GM23338 (cell line): ENCODE data around the gene LPP. TPM values are rescaled to one million over a fixed set of nuclear protein-coding genes. Genes with fewer than 3 reads are reported as not detected.

Source experiments
- ATAC-seq: fragments of 200-7000 bp; cut with Tn5 transposase; 3 replicates; pipeline ENCODE4 v1.9.1; 2020
- DNase-seq: peaks from one replicate; pipeline ENCODE4 v3.0.0-alpha.2; 2015; ENCODE audit warnings: low spot score
- H2AFZ ChIP-seq: fragments of 200-600 bp; sonication (generic); 2 replicates; pipeline ENCODE4 v1.8.0; 2016; ENCODE audit warnings: antibody characterized with exemption, mild to moderate bottlenecking, moderate library complexity
- H3F3A ChIP-seq: fragments of 200-600 bp; sonication (generic); replicated peaks from 2 replicates; pipeline ENCODE4 v1.8.0; 2017; ENCODE audit warnings: antibody characterized with exemption, mixed run types, low read depth
- H3K27ac ChIP-seq: fragments of 200-600 bp; sonication (generic); 2 replicates; pipeline ENCODE4 v1.6.1; 2016; ENCODE audit warnings: low read depth
- H3K27me3 ChIP-seq: fragments of 200-600 bp; sonication (generic); 2 replicates; pipeline ENCODE4 v1.8.0; 2016; ENCODE audit warnings: mild to moderate bottlenecking, mixed run types, moderate library complexity; ENCODE audit not compliant: insufficient read depth
- H3K36me3 ChIP-seq: fragments of 200-600 bp; sonication (generic); 2 replicates; pipeline ENCODE4 v1.8.0; 2016; ENCODE audit warnings: mild to moderate bottlenecking; ENCODE audit not compliant: insufficient read depth
- H3K4me1 ChIP-seq: fragments of 200-600 bp; sonication (generic); 2 replicates; pipeline ENCODE4 v1.8.0; 2016; ENCODE audit warnings: mild to moderate bottlenecking, moderate library complexity; ENCODE audit not compliant: insufficient read depth
- H3K4me2 ChIP-seq: fragments of 200-600 bp; sonication (generic); 2 replicates; pipeline ENCODE4 v1.7.1; 2017; ENCODE audit warnings: mixed run types
- H3K4me3 ChIP-seq: fragments of 200-600 bp; sonication (generic); 2 replicates; pipeline ENCODE4 v1.6.1; 2016; ENCODE audit warnings: mixed run types
- H3K79me2 ChIP-seq: fragments of 200-600 bp; sonication (generic); replicated peaks from 2 replicates; pipeline ENCODE4 v1.8.0; 2017; ENCODE audit warnings: mild to moderate bottlenecking; ENCODE audit not compliant: insufficient read depth
- H3K9me2 ChIP-seq: fragments of 200-600 bp; sonication (generic); 2 replicates; pipeline ENCODE4 v1.8.0; 2017; ENCODE audit not compliant: insufficient read depth
- H4K20me1 ChIP-seq: fragments of 200-600 bp; sonication (generic); replicated peaks from 2 replicates; pipeline ENCODE4 v1.8.0; 2017; ENCODE audit warnings: mild to moderate bottlenecking; ENCODE audit not compliant: insufficient read depth
- H3K27ac Mint-ChIP-seq: 2 replicates; pipeline ENCODE4 v1.8.0; 2020; ENCODE audit warnings: inconsistent platforms, mild to moderate bottlenecking, moderate library complexity, mixed read lengths
- H3K27me3 Mint-ChIP-seq: 3 replicates; pipeline ENCODE4 v1.8.0; 2022; ENCODE audit warnings: low read depth, mild to moderate bottlenecking, moderate library complexity, mixed read lengths, inconsistent platforms; ENCODE audit not compliant: insufficient read depth, poor library complexity
- H3K36me3 Mint-ChIP-seq: 3 replicates; pipeline ENCODE4 v1.8.0; 2021; ENCODE audit warnings: low read depth, mild to moderate bottlenecking, inconsistent platforms, moderate library complexity, mixed read lengths
- H3K4me1 Mint-ChIP-seq: 3 replicates; pipeline ENCODE4 v1.8.0; 2020; ENCODE audit warnings: mild to moderate bottlenecking, inconsistent platforms, mixed read lengths
- H3K4me3 Mint-ChIP-seq: 3 replicates; pipeline ENCODE4 v1.8.0; 2021; ENCODE audit warnings: moderate library complexity, mild to moderate bottlenecking, inconsistent platforms, mixed read lengths
- H3K9me3 Mint-ChIP-seq: 3 replicates; pipeline ENCODE4 v1.8.0; 2020; ENCODE audit warnings: moderate library complexity, mild to moderate bottlenecking, inconsistent platforms, mixed read lengths
- EZH2 ChIP-seq: fragments of 200-600 bp; sonication (generic); IDR thresholded peaks from one replicate; pipeline ENCODE4 v1.8.0; 2017; ENCODE audit warnings: antibody characterized with exemption, mild to moderate bottlenecking, low read depth; ENCODE audit not compliant: unreplicated experiment
- EZH2phosphoT487 ChIP-seq: fragments of 200-600 bp; sonication (generic); IDR thresholded peaks from one replicate; pipeline ENCODE4 v1.8.1; 2018; ENCODE audit warnings: antibody characterized with exemption; ENCODE audit not compliant: unreplicated experiment
- JUNB ChIP-seq: IDR thresholded peaks from one replicate; pipeline ENCODE4 v1.6.1; 2016; ENCODE audit warnings: antibody characterized with exemption; ENCODE audit not compliant: unreplicated experiment
- POLR2AphosphoS5 ChIP-seq: IDR thresholded peaks from 2 replicates; pipeline ENCODE4 v1.6.1; 2016; ENCODE audit warnings: antibody characterized with exemption, low read depth
- REST ChIP-seq: IDR thresholded peaks from one replicate; pipeline ENCODE4 v1.6.1; 2018; ENCODE audit warnings: antibody characterized with exemption; ENCODE audit not compliant: unreplicated experiment
- STAT1 ChIP-seq: IDR thresholded peaks from one replicate; pipeline ENCODE4 v1.6.1; 2016; ENCODE audit warnings: antibody characterized with exemption; ENCODE audit not compliant: unreplicated experiment
- ZNF114 ChIP-seq: fragments of 250-450 bp; sonication (Bioruptor Pico); IDR thresholded peaks from 2 replicates; pipeline ENCODE4 v1.5.0; 2020; ENCODE audit warnings: mild to moderate bottlenecking, moderate library complexity
- ZNF331 ChIP-seq: fragments of 250-450 bp; sonication (Bioruptor Pico); IDR thresholded peaks from 2 replicates; pipeline ENCODE4 v1.5.0; 2020; ENCODE audit warnings: low read depth, mild to moderate bottlenecking, moderate library complexity
- ZNF462 ChIP-seq: fragments of 250-450 bp; sonication (Bioruptor Pico); IDR thresholded peaks from 2 replicates; pipeline ENCODE4 v1.5.0; 2020; ENCODE audit warnings: mild to moderate bottlenecking, moderate library complexity
- polyA plus RNA-seq: library from polyadenylated mRNA; unstranded; fragments of >200 nt; fragmentation: Nextera tagmentation; extraction: Ambion mirVana; gene quantifications from 2 replicates; pipeline ENCODE4 v1.2.1, GENCODE V29; 2016
- total RNA-seq: library from RNA; depleted of rRNA; stranded (reverse); fragments of >200 nt; shearing (Covaris generic); gene quantifications from 2 replicates; pipeline ENCODE4 v1.2.3, GENCODE V29; 2014
- TF ChIP-seq, protein P1 (sequence below): IDR thresholded peaks from 2 replicates; pipeline ENCODE4 v1.6.1; 2016; ENCODE audit warnings: antibody characterized with exemption

Gene LPP
- total and polyA plus RNA-seq, 2 experiments from 2014 or later, result 23.0 to 35.2 TPM

DNA sequence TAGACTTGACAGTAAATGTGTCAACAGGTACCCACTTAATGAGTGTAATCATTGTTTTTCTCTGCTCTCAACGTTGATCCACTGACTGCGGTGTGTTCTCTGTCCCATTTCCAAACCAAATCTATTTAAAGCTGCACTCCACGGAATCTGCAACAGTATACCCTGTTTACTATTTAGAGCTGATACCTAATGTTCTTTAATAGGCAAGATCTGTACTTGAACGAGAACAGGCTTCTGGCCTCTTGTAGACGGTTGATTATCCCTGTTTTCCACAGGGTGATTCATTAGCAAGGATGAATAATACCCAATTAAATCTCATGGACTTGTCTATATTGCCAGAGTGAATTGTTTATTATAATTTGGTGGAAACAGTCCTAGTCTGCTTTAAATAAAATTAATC, 189.9 kb downstream of the LPP start:
- peaks cover 8% of the 10 kb centered on the region for H3K4me1 ChIP-seq
- no peak overlapping the region for H3K4me3 ChIP-seq
- H3F3A ChIP-seq, result no peaks in the 10 kb centered on the region
- H3K36me3 ChIP-seq, result no peaks in the 10 kb centered on the region
- no peaks in the 10 kb centered on the region; the same call in 1 of the 2 replicates for H4K20me1 ChIP-seq
- Mint-ChIP-seq H3K27me3 (no peaks in the 10 kb centered on the region), H3K9me3 (no peaks in the 10 kb centered on the region), H3K4me3 (no peak overlapping the region), H3K36me3 (no peaks in the 10 kb centered on the region), H3K27ac (peak overlapping the region; percentile 73), H3K4me1 (peaks cover 15% of the 10 kb centered on the region)
- no peaks in the 10 kb centered on the region for H3K9me2 ChIP-seq
- ATAC-seq, result no peak
- no peak for TF ChIP-seq POLR2AphosphoS5
- TF ChIP-seq REST, result no peak
- no peak for TF ChIP-seq ZNF114 (CRISPR knock-in tag)
- TF ChIP-seq EZH2, result no peak
- TF ChIP-seq, protein P1, sequence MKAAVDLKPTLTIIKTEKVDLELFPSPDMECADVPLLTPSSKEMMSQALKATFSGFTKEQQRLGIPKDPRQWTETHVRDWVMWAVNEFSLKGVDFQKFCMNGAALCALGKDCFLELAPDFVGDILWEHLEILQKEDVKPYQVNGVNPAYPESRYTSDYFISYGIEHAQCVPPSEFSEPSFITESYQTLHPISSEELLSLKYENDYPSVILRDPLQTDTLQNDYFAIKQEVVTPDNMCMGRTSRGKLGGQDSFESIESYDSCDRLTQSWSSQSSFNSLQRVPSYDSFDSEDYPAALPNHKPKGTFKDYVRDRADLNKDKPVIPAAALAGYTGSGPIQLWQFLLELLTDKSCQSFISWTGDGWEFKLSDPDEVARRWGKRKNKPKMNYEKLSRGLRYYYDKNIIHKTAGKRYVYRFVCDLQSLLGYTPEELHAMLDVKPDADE, result no peak
- TF ChIP-seq ZNF331, result no peak
- no peaks in the 10 kb centered on the region for H3K27me3 ChIP-seq
- no peak overlapping the region for H3K4me2 ChIP-seq
- no peak for DNase-seq
- no peak overlapping the region for H3K27ac ChIP-seq
- H2AFZ ChIP-seq, result no peak overlapping the region
- H3K79me2 ChIP-seq, result 0 out of 2 replicates have a peak, but pooled peaks cover 3% of the 10 kb centered on the region

GRCh38 chr3:188345223-188345622, 191.3 kb downstream of the LPP start:
- Histone ChIP-seq H3K79me2 (0 out of 2 replicates have a peak, but pooled peaks cover 3% of the 10 kb centered on the region), H2AFZ (no peak overlapping the region), H3F3A (no peaks in the 10 kb centered on the region), H3K36me3 (no peaks in the 10 kb centered on the region), H3K27me3 (no peaks in the 10 kb centered on the region), H3K27ac (no peak overlapping the region), H3K9me2 (no peaks in the 10 kb centered on the region), H4K20me1 (no peaks in the 10 kb centered on the region; the same call in 1 of the 2 replicates), H3K4me3 (no peak overlapping the region), H3K4me2 (no peak overlapping the region), H3K4me1 (peaks cover 8% of the 10 kb centered on the region; the same call in 1 of the 2 replicates)
- no peaks in the 10 kb centered on the region for H3K27me3 Mint-ChIP-seq
- no peaks in the 10 kb centered on the region for H3K36me3 Mint-ChIP-seq
- DNase-seq (no peak), ATAC-seq (no peak)
- no peaks in the 10 kb centered on the region; the same call in 2 of the 3 replicates for H3K9me3 Mint-ChIP-seq
- peaks cover 7% of the 10 kb centered on the region for H3K4me1 Mint-ChIP-seq
- H3K27ac Mint-ChIP-seq, result no peak overlapping the region
- no peak overlapping the region for H3K4me3 Mint-ChIP-seq
- TF ChIP-seq ZNF462 (no peak), ZNF114 (CRISPR knock-in tag) (no peak), ZNF331 (no peak), EZH2 (no peak), STAT1 (no peak), JUNB (no peak), POLR2AphosphoS5 (no peak), EZH2phosphoT487 (no peak)
- TF ChIP-seq, protein P1, result no peak
